ENCODE measurements around the gene PUSL1. TPM values are rescaled to one million over a fixed set of nuclear protein-coding genes. Genes with fewer than 3 reads are reported as not detected.

The PUSL1 gene
- total and polyA plus RNA-seq, 2 of the 4 experiments (the other 2 are of a cell fraction), result 10.9 to 33.0 TPM

DNA sequence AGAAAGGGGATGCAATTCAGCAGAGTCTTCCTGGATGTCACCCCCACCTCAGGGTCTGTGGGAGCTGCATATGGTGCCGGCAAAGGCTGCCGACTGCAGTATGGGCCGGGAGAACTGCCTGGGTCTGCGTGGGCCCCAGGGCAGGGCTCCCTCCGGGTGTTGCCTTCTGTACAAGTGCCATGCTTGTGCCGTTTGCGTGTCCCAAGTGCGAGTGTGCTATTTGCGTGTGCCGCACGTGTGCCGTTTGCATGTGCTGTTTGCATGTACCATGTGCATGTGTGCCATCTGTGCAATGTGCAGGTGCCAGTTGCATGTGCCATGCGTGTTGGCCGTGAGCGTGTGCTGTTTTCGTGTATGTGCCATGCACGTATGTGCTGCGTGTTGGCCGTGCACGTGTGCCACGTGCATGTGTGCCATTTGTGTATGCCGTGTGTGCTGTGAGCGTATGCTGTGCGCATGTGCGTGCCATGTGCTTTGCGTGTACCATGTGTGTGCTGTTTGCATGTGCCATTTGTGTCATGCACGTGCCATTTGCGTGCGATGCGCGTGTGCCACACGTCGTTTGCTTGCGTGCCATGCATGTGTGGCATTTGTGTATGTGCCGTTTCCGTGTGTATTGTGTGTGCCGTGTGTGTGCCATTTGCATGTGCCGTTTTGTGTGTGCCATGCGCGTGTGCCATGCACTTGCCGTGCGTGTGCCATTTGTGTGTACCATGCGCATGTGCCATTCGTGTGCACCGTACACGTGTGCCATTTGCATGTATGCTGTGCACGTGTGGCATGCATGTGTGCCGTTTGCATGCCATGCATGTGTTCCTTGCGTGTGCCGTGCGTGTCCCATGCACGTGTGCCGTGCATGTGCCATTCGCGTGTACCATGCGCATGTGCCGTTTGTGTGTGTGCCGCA is 21.2 kb downstream of the PUSL1 start:
- Histone ChIP-seq H3K9ac (ENCODE audit: low read depth, low read length) (no peak overlapping the region), H2BK120ac (ENCODE audit: low read depth, low read length) (no peak overlapping the region), H4K8ac (ENCODE audit: low read depth in 2 of 2, low read length in 2 of 2) (no peak overlapping the region), H2AK9ac (replicated peaks; ENCODE audit: low read depth, low read length, poor library complexity) (no peak overlapping the region), H3K4ac (ENCODE audit: low read depth, low read length) (no peak overlapping the region), H3K9me3 (ENCODE audit: control insufficient read depth, insufficient read depth, low read length) (no peaks in the 10 kb centered on the region), H2AFZ (replicated peaks; ENCODE audit: low read length, poor library complexity) (peak overlapping the region; percentile 47), H2AK5ac (ENCODE audit: low read depth, low read length) (no peak overlapping the region), H3K9me1 (ENCODE audit: insufficient read depth, low read length) (peaks cover 9% of the 10 kb centered on the region), H3K79me1 (ENCODE audit: low read depth in 1 of 2, low read length in 2 of 2) (peaks cover 7 to 31% of the 10 kb centered on the region in 2 experiments; a peak in 2 of 4 replicates), H4K91ac (ENCODE audit: insufficient read depth, low read depth, low read length) (no peak overlapping the region), H3K27ac (ENCODE audit: insufficient read depth, low read length) (no peak overlapping the region), H3K14ac (replicated peaks; ENCODE audit: low read depth, low read length) (no peak overlapping the region), H3K27me3 (ENCODE audit: control insufficient read depth, insufficient read depth, low read length) (no peaks in the 10 kb centered on the region), H2BK20ac (ENCODE audit: low read depth, low read length) (no peak overlapping the region), H3K18ac (ENCODE audit: low read depth, low read length) (no peak overlapping the region), H3K23ac (ENCODE audit: low read depth, low read length) (no peak overlapping the region), H2BK15ac (ENCODE audit: low read depth, low read length) (no peak overlapping the region), H4K5ac (ENCODE audit: low read depth, low read length) (no peak overlapping the region), H2BK5ac (ENCODE audit: low read depth, low read length, poor library complexity, severe bottlenecking) (no peak overlapping the region), H3K4me1 (ENCODE audit: control insufficient read depth, insufficient read depth, low read length) (peaks cover 3% of the 10 kb centered on the region; the same call in 1 of the 2 replicates), H4K20me1 (ENCODE audit: insufficient read depth, low read length) (peaks cover 20% of the 10 kb centered on the region), H3K4me2 (ENCODE audit: low read depth, low read length) (no peak overlapping the region), H3K36me3 (ENCODE audit: control insufficient read depth, insufficient read depth, low read length) (peaks cover 7% of the 10 kb centered on the region), H3K4me3 (ENCODE audit: insufficient read depth, low read depth, low read length) (no peak overlapping the region), H3K56ac (ENCODE audit: extremely low read depth, insufficient read depth, low read length) (no peak overlapping the region)
- BruUV-seq (replicated peaks), result no TSS peak
- CTCF ChIA-PET, result no interaction called here
- dilution Hi-C loops (cut with HindIII; ENCODE audit: low sequenced_read_pairs, unreplicated experiment), result no loop called here
- DNase-seq (no peak), ATAC-seq (ENCODE audit: low read depth) (no peak)
- in situ Hi-C loops (cut with MboI; ENCODE audit: low sequenced_read_pairs), result no loop called here
- TF ChIP-seq FOS (IDR thresholded peaks at IDR 0.05; ENCODE audit: low read depth, low read length) (no peak), SMC3 (IDR thresholded peaks at IDR 0.05; ENCODE audit: low read depth, low read length) (no peak), USF2 (IDR thresholded peaks at IDR 0.05; ENCODE audit: low read depth, low read length) (no peak), RAD21 (IDR thresholded peaks at IDR 0.05; ENCODE audit: low read length) (no peak), CHD1 (IDR thresholded peaks at IDR 0.05; ENCODE audit: low read depth, low read length) (no peak), NFE2L2 (IDR thresholded peaks at IDR 0.05; ENCODE audit: low read depth, low read length) (no peak), MXI1 (IDR thresholded peaks at IDR 0.05; ENCODE audit: borderline replicate concordance, low read depth, low read length) (no peak), POLR2A (IDR thresholded peaks at IDR 0.05; ENCODE audit: low read depth, low read length) (no peak), CEBPB (IDR thresholded peaks at IDR 0.05; ENCODE audit: low read depth, low read length) (no peak)
- TF ChIP-seq, protein P1, sequence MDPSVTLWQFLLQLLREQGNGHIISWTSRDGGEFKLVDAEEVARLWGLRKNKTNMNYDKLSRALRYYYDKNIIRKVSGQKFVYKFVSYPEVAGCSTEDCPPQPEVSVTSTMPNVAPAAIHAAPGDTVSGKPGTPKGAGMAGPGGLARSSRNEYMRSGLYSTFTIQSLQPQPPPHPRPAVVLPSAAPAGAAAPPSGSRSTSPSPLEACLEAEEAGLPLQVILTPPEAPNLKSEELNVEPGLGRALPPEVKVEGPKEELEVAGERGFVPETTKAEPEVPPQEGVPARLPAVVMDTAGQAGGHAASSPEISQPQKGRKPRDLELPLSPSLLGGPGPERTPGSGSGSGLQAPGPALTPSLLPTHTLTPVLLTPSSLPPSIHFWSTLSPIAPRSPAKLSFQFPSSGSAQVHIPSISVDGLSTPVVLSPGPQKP (IDR thresholded peaks at IDR 0.05; ENCODE audit: borderline replicate concordance, low read depth, low read length), result no peak
- POLR2A ChIA-PET (ENCODE audit: unreplicated experiment), result no interaction called here
- 94% methylated on average over 47 of the region's 58 CpGs; no CpG with 5 or more reads in 1 of the 2 experiments for whole genome bisulfite sequencing, 2 experiments (ENCODE audit: extremely low coverage in 2 of 2, insufficient read length in 1 of 2)
- intact Hi-C loops (cut with micrococcal nuclease), result no loop called here
